GM12878 (cell line): ENCODE data around the gene HDX. TPM values are rescaled to one million over a fixed set of nuclear protein-coding genes. Genes with fewer than 3 reads are reported as not detected.

Experiments used
- ATAC-seq: fragments of 200-7000 bp; cut with Tn5 transposase; 3 replicates; pipeline ENCODE4 v1.9.1; 2020; ENCODE audit warnings: mild to moderate bottlenecking, moderate library complexity
- BruUV-seq: library from RNA; stranded (reverse); fragments of 400-500 nt; replicated peaks from 2 replicates; lab custom pipeline; 2021; lab: Mats Ljungman, UMichigan
- CTCF ChIA-PET: fragments of 300-600 bp; sonication (Branson Sonifier 250); formaldehyde crosslinking; extraction: SDS; loops from one replicate; lab custom pipeline; 2021; ENCODE audit warnings: inconsistent platforms; lab: Yijun Ruan, JAX
- POLR2A ChIA-PET: fragments of 350-600 bp; formaldehyde crosslinking; extraction: SDS; loops from one replicate; lab custom pipeline; 2021; ENCODE audit warnings: inconsistent platforms; lab: Charles Lee
- RAD21 ChIA-PET: fragments of 300-600 bp; sonication (Branson Sonifier 250); formaldehyde crosslinking; loops from one replicate; lab custom pipeline; 2023; ENCODE audit warnings: antibody characterized with exemption; ENCODE audit not compliant: unreplicated experiment; lab: Charles Lee
- SMC1A ChIA-PET: fragments of 300-600 bp; sonication (Branson Sonifier 250); formaldehyde crosslinking; loops from one replicate; lab custom pipeline; 2023; ENCODE audit not compliant: unreplicated experiment, uncharacterized antibody; lab: Charles Lee
- DNase-seq: peaks from one replicate; pipeline ENCODE4 v3.0.0-alpha.2; 2011; ENCODE audit warnings: low read depth, low spot score
- FAIRE-seq: peaks from 3 replicates; lab custom pipeline; 2011; peaks lifted over from hg19 to GRCh38; lab: Jason Lieb, UNC
- H2AFZ ChIP-seq: 2 replicates; pipeline ENCODE4 v1.6.0; 2011; ENCODE audit warnings: low read depth, low read length, control low read depth; ENCODE audit not compliant: control insufficient read depth
- H3K27ac ChIP-seq: 2 replicates; pipeline ENCODE4 v1.5.1; 2011; ENCODE audit warnings: control low read depth; ENCODE audit not compliant: control insufficient read depth, insufficient read depth
- H3K27me3 ChIP-seq, 2 experiments: replicated peaks in 1 of 2; 2 replicates each; pipeline versions ENCODE4 v1.6.0 to v1.6.1; 2011; ENCODE audit warnings: low read length in 1 of 2; ENCODE audit not compliant: control insufficient read depth in 2 of 2, insufficient read depth in 2 of 2
- H3K36me3 ChIP-seq, 2 experiments: 2 replicates each; pipeline ENCODE4 v1.5.1; 2011; ENCODE audit warnings: low read length in 1 of 2; ENCODE audit not compliant: control insufficient read depth in 2 of 2, insufficient read depth in 2 of 2
- H3K4me1 ChIP-seq: 2 replicates; pipeline ENCODE4 v1.6.1; 2011; ENCODE audit warnings: mild to moderate bottlenecking, low read length, moderate library complexity, mixed read lengths; ENCODE audit not compliant: control insufficient read depth, insufficient read depth
- H3K4me2 ChIP-seq: 2 replicates; pipeline ENCODE4 v1.6.0; 2011; ENCODE audit warnings: control low read depth; ENCODE audit not compliant: control insufficient read depth, insufficient read depth
- H3K4me3 ChIP-seq: fragments of 200-600 bp; sonication (generic); 2 replicates; pipeline ENCODE4 v1.5.1; 2016
- H3K79me2 ChIP-seq: 2 replicates; pipeline ENCODE4 v1.6.0; 2011; ENCODE audit warnings: low read length; ENCODE audit not compliant: control insufficient read depth, insufficient read depth
- H3K9ac ChIP-seq: 2 replicates; pipeline ENCODE4 v1.8.0; 2011; ENCODE audit warnings: low read length, control low read depth, mixed read lengths; ENCODE audit not compliant: control insufficient read depth, insufficient read depth
- H3K9me3 ChIP-seq: replicated peaks from 3 replicates; pipeline ENCODE4 v1.5.1; 2011; ENCODE audit warnings: mild to moderate bottlenecking, low read length; ENCODE audit not compliant: control insufficient read depth, insufficient read depth
- H4K20me1 ChIP-seq: 2 replicates; pipeline ENCODE4 v1.6.0; 2011; ENCODE audit not compliant: control insufficient read depth, insufficient read depth
- CHD1 ChIP-seq: IDR thresholded peaks from 2 replicates; pipeline ENCODE4 v1.6.1; 2012; ENCODE audit warnings: low read depth, low read length, improper control_type of control experiment
- EP300 ChIP-seq, 2 experiments: fragments of 150-350 bp in 1 of 2; IDR thresholded peaks; 2 replicates each; pipeline ENCODE4 v1.6.1; 2011 to 2012; ENCODE audit warnings: low read depth in 2 of 2, low read length in 2 of 2, borderline replicate concordance in 1 of 2, improper control_type of control experiment in 1 of 2, inconsistent platforms in 1 of 2; ENCODE audit not compliant: control insufficient read depth in 1 of 2
- ETV6 ChIP-seq, 2 experiments: fragments of 450-650 bp in 1 of 2; IDR thresholded peaks in 1 of 2; conservative IDR thresholded peaks in 1 of 2; 2 replicates each; pipeline ENCODE4 v1.6.1; 2014; ENCODE audit warnings: antibody characterized with exemption in 1 of 2, borderline replicate concordance in 1 of 2, low read depth in 1 of 2, mild to moderate bottlenecking in 1 of 2, moderate library complexity in 1 of 2
- HDAC6 ChIP-seq: fragments of 200-600 bp; sonication (generic); IDR thresholded peaks from one replicate; pipeline ENCODE4 v1.8.0; 2017; ENCODE audit warnings: antibody characterized with exemption; ENCODE audit not compliant: unreplicated experiment
- IRF3 ChIP-seq: fragments of 450-650 bp; IDR thresholded peaks from 2 replicates; pipeline ENCODE4 v1.6.1; 2014; ENCODE audit warnings: mild to moderate bottlenecking
- JUND ChIP-seq: IDR thresholded peaks from 2 replicates; pipeline ENCODE4 v1.6.1; 2012; ENCODE audit warnings: low read depth, mild to moderate bottlenecking, low read length, improper control_type of control experiment, moderate library complexity
- MEF2A ChIP-seq: IDR thresholded peaks from 2 replicates; pipeline ENCODE4 v1.6.1; 2011; ENCODE audit warnings: low read depth, mild to moderate bottlenecking, low read length, moderate library complexity; ENCODE audit not compliant: insufficient read depth
- NBN ChIP-seq: fragments of 450-650 bp; IDR thresholded peaks from 2 replicates; pipeline ENCODE4 v1.6.1; 2016
- NFIC ChIP-seq: IDR thresholded peaks from 2 replicates; pipeline ENCODE4 v1.6.1; 2012; ENCODE audit warnings: low read depth, mild to moderate bottlenecking, inconsistent platforms, low read length, moderate library complexity
- SREBF2 ChIP-seq: IDR thresholded peaks from 2 replicates; pipeline ENCODE4 v1.6.1; 2012; ENCODE audit warnings: mild to moderate bottlenecking, low read length
- STAT3 ChIP-seq: IDR thresholded peaks from 2 replicates; pipeline ENCODE4 v1.6.1; 2011; ENCODE audit warnings: low read depth, low read length, improper control_type of control experiment
- ZBED1 ChIP-seq: IDR thresholded peaks from 2 replicates; pipeline ENCODE4 v1.6.1; 2016; ENCODE audit warnings: borderline replicate concordance
- ZBTB4 ChIP-seq: fragments of 450-650 bp; formaldehyde crosslinking; IDR thresholded peaks from 2 replicates; pipeline ENCODE4 v1.4.0; 2022; ENCODE audit warnings: mild to moderate bottlenecking, moderate library complexity
- ZSCAN29 ChIP-seq: fragments of 450-650 bp; IDR thresholded peaks from 2 replicates; pipeline ENCODE4 v1.6.1; 2017; ENCODE audit warnings: mild to moderate bottlenecking, moderate library complexity
- WGBS: methylation state at CpG from one replicate; pipeline ENCODE4 v1.1.6; 2016; ENCODE audit warnings: low lambda C conversion rate; ENCODE audit not compliant: insufficient replicate concordance, insufficient coverage; ENCODE audit errors: missing lambda C conversion rate; 5-methylcytosine and 5-hydroxymethylcytosine counted together
- in situ Hi-C: fragments of 300-500 bp; cut with MboI; formaldehyde crosslinking; loops from 9 replicates; pipeline ENCODE4 v1.14.3; 2018; ENCODE audit warnings: mixed read lengths
- intact Hi-C: fragments of 100-400 bp; cut with micrococcal nuclease; formaldehyde crosslinking; loops from one replicate; pipeline ENCODE4 v1.14.2; 2022; ENCODE audit not compliant: unreplicated experiment
- polyA plus RNA-seq, 11 experiments: library from polyadenylated mRNA; depleted of rRNA in 4 of 11; unstranded in 6 of 11; stranded (reverse) in 5 of 11; fragments of >200 nt; fragmentation: Nextera tagmentation in 4 of 11; fragmentation: Illumina TruSeq in 1 of 11; extraction: Ambion mirVana in 4 of 11; extraction: Trizol in 1 of 11; gene quantifications; 1 replicate in 1 of 11; 2 replicates in 10 of 11; pipeline versions ENCODE4 v1.2.1 to v1.2.3, GENCODE V29; 2011 to 2016; ENCODE audit warnings: inconsistent platforms in 2 of 11, missing spikeins in 2 of 11, low read depth in 1 of 11
- total RNA-seq, 4 experiments: library from RNA; depleted of rRNA in 3 of 4; stranded (reverse); fragments of >200 nt in 3 of 4; fragmentation: Illumina TruSeq in 1 of 4; extraction: Trizol in 1 of 4; gene quantifications; 2 replicates each; pipeline versions ENCODE4 v1.2.1 to v1.2.3, GENCODE V29; 2013 to 2021
- TF ChIP-seq, protein P1 (sequence below): fragments of 450-650 bp; formaldehyde crosslinking; IDR thresholded peaks from 2 replicates; pipeline ENCODE4 v1.5.0; 2022; ENCODE audit warnings: mild to moderate bottlenecking, missing genetic modification characterization

Gene HDX
- total and polyA plus RNA-seq, 10 of the 15 experiments (the other 5 are each of a cell fraction or from before 2014, with no cell fraction given), result 2.9 to 8.6 (median 6.3) TPM; not detected in 1

DNA sequence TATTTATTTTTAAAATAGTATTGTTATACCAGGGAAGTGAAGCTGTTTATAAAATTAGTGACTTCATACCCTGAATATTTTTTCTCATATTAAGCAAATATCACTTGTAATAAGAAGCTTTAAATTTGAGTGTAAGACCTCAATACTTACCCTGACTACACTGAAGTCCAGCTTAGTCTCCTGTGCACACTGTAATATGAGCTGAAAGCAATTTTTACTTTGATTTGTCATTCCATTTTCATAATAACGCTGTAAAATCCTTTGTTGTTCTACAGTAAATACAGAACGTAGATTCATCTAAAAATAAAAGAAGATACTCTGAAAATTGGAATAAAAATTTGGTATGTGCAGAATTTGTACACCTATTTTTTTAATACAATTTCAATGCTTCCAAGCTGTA lies 27.2 kb downstream of the HDX start:
- H3K4me2 ChIP-seq, result no peak overlapping the region
- BruUV-seq, result no TSS peak
- H3K27ac ChIP-seq, result no peak overlapping the region
- DNase-seq (no peak), ATAC-seq (no peak), FAIRE-seq (no peak)
- ChIA-PET RAD21 (no interaction called here), CTCF (no interaction called here), POLR2A (no interaction called here), SMC1A (interaction anchor here (1.2 kb wide), 1 partner anchor 12 kb away, joined by 3 read pairs; no protein-coding TSS in a partner anchor)
- in situ Hi-C loops, result no loop called here
- no peaks in the 10 kb centered on the region for H3K9me3 ChIP-seq
- no peaks in the 10 kb centered on the region for H3K27me3 ChIP-seq
- no peaks in the 10 kb centered on the region for H3K36me3 ChIP-seq
- 47% methylated on average over 2 of the region's 2 CpGs for WGBS
- no peaks in the 10 kb centered on the region for H3K4me1 ChIP-seq
- no peak overlapping the region for H3K4me3 ChIP-seq
- no peak overlapping the region for H3K9ac ChIP-seq
- no peaks in the 10 kb centered on the region for H3K79me2 ChIP-seq
- intact Hi-C loops, result no loop called here
- H4K20me1 ChIP-seq, result no peaks in the 10 kb centered on the region
- no peak for TF ChIP-seq NBN
- TF ChIP-seq CHD1, result no peak
- no peak for TF ChIP-seq JUND
- no peak for TF ChIP-seq EP300 (IDR thresholded peaks at IDR 0.05; ENCODE audit: borderline replicate concordance in 1 of 2, control insufficient read depth in 1 of 2, low read depth in 2 of 2, low read length in 2 of 2)
- TF ChIP-seq ZBTB4 (CRISPR knock-in tag), result no peak
- TF ChIP-seq HDAC6, result no peak
- no peak for TF ChIP-seq MEF2A
- TF ChIP-seq STAT3, result no peak
- TF ChIP-seq, protein P1, sequence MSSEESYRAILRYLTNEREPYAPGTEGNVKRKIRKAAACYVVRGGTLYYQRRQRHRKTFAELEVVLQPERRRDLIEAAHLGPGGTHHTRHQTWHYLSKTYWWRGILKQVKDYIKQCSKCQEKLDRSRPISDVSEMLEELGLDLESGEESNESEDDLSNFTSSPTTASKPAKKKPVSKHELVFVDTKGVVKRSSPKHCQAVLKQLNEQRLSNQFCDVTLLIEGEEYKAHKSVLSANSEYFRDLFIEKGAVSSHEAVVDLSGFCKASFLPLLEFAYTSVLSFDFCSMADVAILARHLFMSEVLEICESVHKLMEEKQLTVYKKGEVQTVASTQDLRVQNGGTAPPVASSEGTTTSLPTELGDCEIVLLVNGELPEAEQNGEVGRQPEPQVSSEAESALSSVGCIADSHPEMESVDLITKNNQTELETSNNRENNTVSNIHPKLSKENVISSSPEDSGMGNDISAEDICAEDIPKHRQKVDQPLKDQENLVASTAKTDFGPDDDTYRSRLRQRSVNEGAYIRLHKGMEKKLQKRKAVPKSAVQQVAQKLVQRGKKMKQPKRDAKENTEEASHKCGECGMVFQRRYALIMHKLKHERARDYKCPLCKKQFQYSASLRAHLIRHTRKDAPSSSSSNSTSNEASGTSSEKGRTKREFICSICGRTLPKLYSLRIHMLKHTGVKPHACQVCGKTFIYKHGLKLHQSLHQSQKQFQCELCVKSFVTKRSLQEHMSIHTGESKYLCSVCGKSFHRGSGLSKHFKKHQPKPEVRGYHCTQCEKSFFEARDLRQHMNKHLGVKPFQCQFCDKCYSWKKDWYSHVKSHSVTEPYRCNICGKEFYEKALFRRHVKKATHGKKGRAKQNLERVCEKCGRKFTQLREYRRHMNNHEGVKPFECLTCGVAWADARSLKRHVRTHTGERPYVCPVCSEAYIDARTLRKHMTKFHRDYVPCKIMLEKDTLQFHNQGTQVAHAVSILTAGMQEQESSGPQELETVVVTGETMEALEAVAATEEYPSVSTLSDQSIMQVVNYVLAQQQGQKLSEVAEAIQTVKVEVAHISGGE (CRISPR knock-in tag), result no peak
- no peak for TF ChIP-seq ZBED1
- TF ChIP-seq IRF3, result no peak
- TF ChIP-seq ZSCAN29, result no peak
- TF ChIP-seq NFIC, result no peak
- TF ChIP-seq ETV6 (conservative IDR thresholded peaks at IDR 0.05 in 1 of 2, IDR thresholded peaks at IDR 0.05 in 1 of 2; ENCODE audit: borderline replicate concordance in 1 of 2, low read depth in 1 of 2), result no peak
- no peak for TF ChIP-seq SREBF2
- H2AFZ ChIP-seq, result no peak overlapping the region
